ENCODE data around the gene JUP.

Gene JUP

DNA sequence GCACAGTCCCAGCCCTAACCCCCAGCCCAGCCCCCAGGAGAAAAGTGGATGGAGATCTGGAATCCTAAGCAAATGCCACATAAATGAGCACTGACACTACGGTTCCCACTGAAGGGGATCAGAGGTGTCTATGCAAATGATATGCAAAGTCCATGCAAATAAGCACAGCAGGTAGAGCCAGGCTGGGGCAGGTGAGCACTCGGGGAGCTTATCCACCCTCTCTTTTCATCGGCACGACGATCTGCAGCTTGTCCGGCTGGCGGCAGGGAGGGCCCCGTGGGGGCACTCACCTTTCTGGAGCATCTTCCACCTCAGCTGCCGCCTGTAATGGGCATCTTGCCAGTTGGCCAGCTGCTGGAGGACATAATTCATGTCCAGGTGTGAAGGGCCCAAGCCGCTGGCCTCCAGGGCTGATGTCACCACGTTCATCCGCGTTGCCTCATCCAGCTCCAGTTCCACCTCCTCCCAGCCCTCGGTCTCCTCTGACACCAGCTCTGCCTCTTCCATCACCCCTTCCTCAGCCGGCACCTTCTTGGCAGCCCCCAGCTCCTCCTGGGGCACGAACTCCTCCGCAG is 61.9 kb downstream of the JUP start:
- 0 out of 2 replicates have a peak, but pooled peaks have one; percentile 11 for TF ChIP-seq CEBPB (IDR thresholded peaks at IDR 0.05)
- no peak for TF ChIP-seq YY1 (IDR thresholded peaks at IDR 0.05; ENCODE audit: low read depth)
- TF ChIP-seq EP300 (IDR thresholded peaks at IDR 0.05; ENCODE audit: borderline replicate concordance) = no peak
- TF ChIP-seq NFIC (IDR thresholded peaks at IDR 0.05) = peak; percentile 70
- TF ChIP-seq, protein P1, sequence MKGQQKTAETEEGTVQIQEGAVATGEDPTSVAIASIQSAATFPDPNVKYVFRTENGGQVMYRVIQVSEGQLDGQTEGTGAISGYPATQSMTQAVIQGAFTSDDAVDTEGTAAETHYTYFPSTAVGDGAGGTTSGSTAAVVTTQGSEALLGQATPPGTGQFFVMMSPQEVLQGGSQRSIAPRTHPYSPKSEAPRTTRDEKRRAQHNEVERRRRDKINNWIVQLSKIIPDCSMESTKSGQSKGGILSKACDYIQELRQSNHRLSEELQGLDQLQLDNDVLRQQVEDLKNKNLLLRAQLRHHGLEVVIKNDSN (IDR thresholded peaks at IDR 0.05) = no peak
- TF ChIP-seq ZBTB7A (IDR thresholded peaks at IDR 0.05; ENCODE audit: low read depth) = no peak
- TF ChIP-seq TAF1 (IDR thresholded peaks at IDR 0.05; ENCODE audit: low read depth) = no peak
- no peak for TF ChIP-seq FOXM1 (IDR thresholded peaks at IDR 0.05; ENCODE audit: borderline replicate concordance, low read depth)
- no peak for TF ChIP-seq RAD21 (IDR thresholded peaks at IDR 0.05; ENCODE audit: low read depth)
- no peak for TF ChIP-seq EGR1 (IDR thresholded peaks at IDR 0.05)
- no peak for TF ChIP-seq MAX (IDR thresholded peaks at IDR 0.05)

DNA sequence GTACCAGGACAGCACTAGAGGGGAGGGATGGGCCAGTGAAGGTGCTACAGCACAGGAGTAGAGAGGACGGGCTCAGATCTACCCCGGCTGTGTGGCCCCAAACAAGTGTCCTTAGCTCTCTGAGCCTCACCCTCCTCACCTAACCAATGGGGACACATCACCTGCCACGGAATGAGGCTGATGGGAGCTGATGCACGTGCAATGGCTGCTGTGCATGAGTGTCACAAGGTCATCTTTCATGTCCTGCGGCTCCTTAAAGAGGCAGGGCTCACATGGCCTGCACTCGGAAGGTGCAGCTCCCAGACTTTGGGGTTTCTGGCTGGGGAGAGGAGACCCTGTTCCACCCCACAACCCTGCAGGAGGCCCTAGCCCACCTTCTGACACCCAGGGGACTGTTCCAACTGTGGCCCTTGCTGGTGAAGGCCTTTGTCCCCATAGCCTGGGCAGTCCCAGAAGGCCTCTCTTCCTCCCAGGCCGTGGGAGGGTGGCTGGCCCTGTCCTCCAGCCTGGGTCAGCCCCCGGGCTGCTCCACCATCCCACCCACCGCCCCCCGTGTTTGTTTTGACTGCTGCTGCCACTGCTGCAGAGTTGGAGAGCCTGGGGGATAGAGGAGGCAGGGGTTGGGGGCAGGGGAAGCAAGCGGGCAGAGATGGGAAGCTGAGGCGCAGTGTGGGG is 62.6 kb downstream of the JUP start:
- TF ChIP-seq EGR1 (IDR thresholded peaks at IDR 0.05) (no peak), CEBPB (IDR thresholded peaks at IDR 0.05) (no peak), TCF12 (IDR thresholded peaks at IDR 0.05; ENCODE audit: low read depth) (no peak), TEAD4 (IDR thresholded peaks at IDR 0.05) (no peak), RAD21 (IDR thresholded peaks at IDR 0.05; ENCODE audit: low read depth) (no peak), TAF1 (IDR thresholded peaks at IDR 0.05; ENCODE audit: low read depth) (no peak), NFIC (IDR thresholded peaks at IDR 0.05) (no peak), YY1 (IDR thresholded peaks at IDR 0.05; ENCODE audit: low read depth) (no peak), EP300 (IDR thresholded peaks at IDR 0.05; ENCODE audit: borderline replicate concordance) (no peak)
- TF ChIP-seq, protein P1 (IDR thresholded peaks at IDR 0.05) = no peak
- TF ChIP-seq, protein P2, sequence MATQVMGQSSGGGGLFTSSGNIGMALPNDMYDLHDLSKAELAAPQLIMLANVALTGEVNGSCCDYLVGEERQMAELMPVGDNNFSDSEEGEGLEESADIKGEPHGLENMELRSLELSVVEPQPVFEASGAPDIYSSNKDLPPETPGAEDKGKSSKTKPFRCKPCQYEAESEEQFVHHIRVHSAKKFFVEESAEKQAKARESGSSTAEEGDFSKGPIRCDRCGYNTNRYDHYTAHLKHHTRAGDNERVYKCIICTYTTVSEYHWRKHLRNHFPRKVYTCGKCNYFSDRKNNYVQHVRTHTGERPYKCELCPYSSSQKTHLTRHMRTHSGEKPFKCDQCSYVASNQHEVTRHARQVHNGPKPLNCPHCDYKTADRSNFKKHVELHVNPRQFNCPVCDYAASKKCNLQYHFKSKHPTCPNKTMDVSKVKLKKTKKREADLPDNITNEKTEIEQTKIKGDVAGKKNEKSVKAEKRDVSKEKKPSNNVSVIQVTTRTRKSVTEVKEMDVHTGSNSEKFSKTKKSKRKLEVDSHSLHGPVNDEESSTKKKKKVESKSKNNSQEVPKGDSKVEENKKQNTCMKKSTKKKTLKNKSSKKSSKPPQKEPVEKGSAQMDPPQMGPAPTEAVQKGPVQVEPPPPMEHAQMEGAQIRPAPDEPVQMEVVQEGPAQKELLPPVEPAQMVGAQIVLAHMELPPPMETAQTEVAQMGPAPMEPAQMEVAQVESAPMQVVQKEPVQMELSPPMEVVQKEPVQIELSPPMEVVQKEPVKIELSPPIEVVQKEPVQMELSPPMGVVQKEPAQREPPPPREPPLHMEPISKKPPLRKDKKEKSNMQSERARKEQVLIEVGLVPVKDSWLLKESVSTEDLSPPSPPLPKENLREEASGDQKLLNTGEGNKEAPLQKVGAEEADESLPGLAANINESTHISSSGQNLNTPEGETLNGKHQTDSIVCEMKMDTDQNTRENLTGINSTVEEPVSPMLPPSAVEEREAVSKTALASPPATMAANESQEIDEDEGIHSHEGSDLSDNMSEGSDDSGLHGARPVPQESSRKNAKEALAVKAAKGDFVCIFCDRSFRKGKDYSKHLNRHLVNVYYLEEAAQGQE (IDR thresholded peaks at IDR 0.05; ENCODE audit: low read depth) = no peak

DNA sequence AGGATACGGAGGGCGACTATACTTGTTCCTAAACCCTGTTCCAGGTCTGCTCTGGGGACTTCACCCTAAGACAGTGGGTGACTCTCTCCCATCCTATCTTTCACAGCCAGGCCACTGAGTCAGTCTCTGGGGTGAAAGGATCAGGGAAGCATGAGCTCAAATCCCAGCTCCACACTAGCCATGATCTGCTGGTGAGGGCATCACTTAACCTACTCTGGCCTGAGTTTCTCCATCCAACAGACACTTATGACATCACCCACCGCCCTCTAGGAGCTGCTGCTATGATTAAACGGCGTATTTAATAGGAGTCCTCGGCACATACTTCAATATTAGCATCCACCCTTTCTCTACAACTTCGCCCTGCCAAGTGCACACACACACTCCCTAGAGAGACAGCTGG is 64.3 kb downstream of the JUP start:
- TF ChIP-seq, protein P1 (IDR thresholded peaks at IDR 0.05) = no peak
- TF ChIP-seq NFIC (IDR thresholded peaks at IDR 0.05) (no peak), CREB1 (IDR thresholded peaks at IDR 0.05; ENCODE audit: low read depth) (no peak), MAX (IDR thresholded peaks at IDR 0.05) (no peak), TCF12 (IDR thresholded peaks at IDR 0.05; ENCODE audit: low read depth) (no peak), FOXM1 (IDR thresholded peaks at IDR 0.05; ENCODE audit: borderline replicate concordance, low read depth) (no peak), TAF1 (IDR thresholded peaks at IDR 0.05; ENCODE audit: low read depth) (no peak), ZBTB7A (IDR thresholded peaks at IDR 0.05; ENCODE audit: low read depth) (no peak), RAD21 (IDR thresholded peaks at IDR 0.05; ENCODE audit: low read depth) (no peak), EP300 (IDR thresholded peaks at IDR 0.05; ENCODE audit: borderline replicate concordance) (no peak), CEBPB (IDR thresholded peaks at IDR 0.05) (no peak), TEAD4 (IDR thresholded peaks at IDR 0.05) (no peak), YY1 (IDR thresholded peaks at IDR 0.05; ENCODE audit: low read depth) (no peak)
- TF ChIP-seq, protein P2 (IDR thresholded peaks at IDR 0.05; ENCODE audit: low read depth) = no peak

DNA sequence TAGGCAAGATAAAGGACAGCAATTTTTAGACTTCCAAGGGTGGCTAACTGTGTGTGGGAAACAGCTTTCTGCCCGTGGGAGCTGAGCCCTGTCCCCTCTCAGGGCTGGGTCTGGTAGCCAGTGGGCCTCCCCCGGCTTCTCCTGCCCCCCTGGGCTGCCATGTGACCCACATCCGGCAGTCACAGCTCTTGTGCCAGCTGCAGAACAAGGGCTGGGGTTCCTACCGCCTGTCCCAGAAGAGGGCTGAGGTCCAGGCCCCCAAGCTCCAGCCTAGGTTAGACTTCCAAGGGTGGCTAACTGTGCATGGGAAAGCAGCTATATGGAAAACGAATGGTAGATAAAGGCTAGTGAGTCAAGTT is 68.2 kb downstream of the JUP start:
- TF ChIP-seq CEBPB (IDR thresholded peaks at IDR 0.05) (no peak), EGR1 (IDR thresholded peaks at IDR 0.05) (no peak), ZBTB7A (IDR thresholded peaks at IDR 0.05; ENCODE audit: low read depth) (no peak), TEAD4 (IDR thresholded peaks at IDR 0.05) (no peak), MAX (IDR thresholded peaks at IDR 0.05) (no peak), NFIC (IDR thresholded peaks at IDR 0.05) (no peak), TCF12 (IDR thresholded peaks at IDR 0.05; ENCODE audit: low read depth) (no peak), TAF1 (IDR thresholded peaks at IDR 0.05; ENCODE audit: low read depth) (no peak), CREB1 (IDR thresholded peaks at IDR 0.05; ENCODE audit: low read depth) (no peak), FOXM1 (IDR thresholded peaks at IDR 0.05; ENCODE audit: borderline replicate concordance, low read depth) (no peak)
- TF ChIP-seq, protein P1 (IDR thresholded peaks at IDR 0.05) = no peak
